Common myeloid progenitor, CD34-positive (primary cell): ENCODE measurements around the gene PCGF6.
A peak's percentile ranks its signal among the peaks of the same experiment; 100 is the strongest.
"Not testable (repeated sequence)": the region's sequence is repeated elsewhere in the genome, so short reads cannot be mapped to it uniquely, and the experiment has no call there.

ENCODE experiments used
- CTCF ChIA-PET: fragments of 350-600 bp; sonication (Branson Sonifier 250); formaldehyde crosslinking; loops from one replicate; lab custom pipeline; 2021; ENCODE audit warnings: antibody characterized with exemption; lab: Charles Lee
- POLR2A ChIA-PET: fragments of 350-600 bp; sonication (Branson Sonifier 250); formaldehyde crosslinking; loops from one replicate; lab custom pipeline; 2021; ENCODE audit warnings: antibody characterized with exemption; lab: Charles Lee
- DNase-seq, 3 donors: peaks; one replicate each; pipeline versions ENCODE4 v3.0.0 to v3.0.0-alpha.2; 2013
- H3K27ac ChIP-seq, 2 experiments: 1 replicate in 1 of 2; 2 replicates in 1 of 2; pipeline ENCODE4 v1.7.0; 2013; ENCODE audit warnings: inconsistent platforms in 2 of 2, low read length in 2 of 2, mild to moderate bottlenecking in 2 of 2, low read depth in 1 of 2, moderate library complexity in 1 of 2; ENCODE audit not compliant: severe bottlenecking in 2 of 2, insufficient read depth in 1 of 2, poor library complexity in 1 of 2
- H3K27me3 ChIP-seq, 5 experiments: replicated peaks in 2 of 5; 1 replicate in 3 of 5; 2 replicates in 2 of 5; pipeline versions ENCODE4 v1.6.1 to v1.7.0; 2013; ENCODE audit warnings: low read length in 4 of 5, mild to moderate bottlenecking in 2 of 5, moderate library complexity in 2 of 5, inconsistent platforms in 1 of 5; ENCODE audit not compliant: insufficient read depth in 5 of 5, control insufficient read depth in 4 of 5
- H3K36me3 ChIP-seq, 4 experiments: 1 replicate in 2 of 4; 2 replicates in 2 of 4; pipeline versions ENCODE4 v1.6.1 to v1.7.0; 2013; ENCODE audit warnings: low read length in 3 of 4, control low read depth in 1 of 4, mild to moderate bottlenecking in 1 of 4; ENCODE audit not compliant: control insufficient read depth in 4 of 4, insufficient read depth in 4 of 4
- H3K4me1 ChIP-seq, 4 experiments: 1 replicate in 3 of 4; 2 replicates in 1 of 4; pipeline versions ENCODE4 v1.6.1 to v1.7.1; 2013; ENCODE audit warnings: low read length in 3 of 4, mild to moderate bottlenecking in 3 of 4, control low read depth in 1 of 4, inconsistent platforms in 1 of 4, moderate library complexity in 1 of 4; ENCODE audit not compliant: control insufficient read depth in 4 of 4, insufficient read depth in 4 of 4; ENCODE audit errors: control extremely low read depth in 1 of 4
- H3K4me3 ChIP-seq, 7 experiments: 1 replicate in 4 of 7; 2 replicates in 3 of 7; pipeline versions ENCODE4 v1.5.1 to v1.7.0; 2013; ENCODE audit warnings: mild to moderate bottlenecking in 7 of 7, low read length in 6 of 7, moderate library complexity in 6 of 7, inconsistent platforms in 2 of 7, low read depth in 2 of 7, control low read depth in 1 of 7; ENCODE audit not compliant: insufficient read depth in 4 of 7, control insufficient read depth in 1 of 7; ENCODE audit errors: extremely low read depth in 1 of 7
- H3K9me3 ChIP-seq, 5 experiments: 1 replicate in 4 of 5; 2 replicates in 1 of 5; pipeline versions ENCODE4 v1.6.1 to v1.7.1; 2013; ENCODE audit warnings: low read length in 4 of 5, mild to moderate bottlenecking in 2 of 5, inconsistent platforms in 1 of 5, low read depth in 1 of 5, moderate library complexity in 1 of 5; ENCODE audit not compliant: control insufficient read depth in 4 of 5, insufficient read depth in 2 of 5; ENCODE audit errors: control extremely low read depth in 1 of 5
- WGBS: methylation state at CpG from one replicate; pipeline ENCODE4 v1.1.5; 2013; ENCODE audit not compliant: insufficient coverage; 5-methylcytosine and 5-hydroxymethylcytosine counted together

The PCGF6 gene

GRCh38 chr10:103382769-103383168, 31.8 kb upstream of the PCGF6 start:
- H3K4me3 ChIP-seq, result no peak overlapping the region
- H3K27ac ChIP-seq, result no peak overlapping the region
- H3K27me3 ChIP-seq, result no peaks in the 10 kb centered on the region
- no peaks in the 10 kb centered on the region for H3K9me3 ChIP-seq
- H3K36me3 ChIP-seq, result peaks cover 7 to 40% (median 24%) of the 10 kb centered on the region in 4 experiments
- 100% methylated on average over 1 of the region's 5 CpGs for WGBS
- no peaks in the 10 kb centered on the region for H3K4me1 ChIP-seq
- ChIA-PET CTCF (interaction anchor here (2.0 kb wide), 1 partner anchor 13 kb away, joined by 5 read pairs; the partner anchor contains the start of gene ATP5MK), POLR2A (no interaction called here)
- no peak for DNase-seq

GRCh38 chr10:103374263-103374662, 23.3 kb upstream of the PCGF6 start:
- POLR2A ChIA-PET, result no interaction called here
- Histone ChIP-seq H3K9me3 (no peaks in the 10 kb centered on the region), H3K27me3 (no peaks in the 10 kb centered on the region), H3K4me1 (peaks cover 0 to 7% (median 2%) of the 10 kb centered on the region in 4 experiments), H3K27ac (no peak overlapping the region), H3K36me3 (peaks cover 14 to 34% (median 23%) of the 10 kb centered on the region in 4 experiments), H3K4me3 (no peak overlapping the region)
- 100% methylated on average over 1 of the region's 5 CpGs for WGBS
- CTCF ChIA-PET, result no interaction called here
- no peak for DNase-seq

- no CpG with 5 or more reads among the region's 3 CpGs for WGBS
- no peaks in the 10 kb centered on the region for H3K9me3 ChIP-seq
- DNase-seq, result no peak
- peaks cover 12 to 30% (median 20%) of the 10 kb centered on the region in 4 experiments for H3K36me3 ChIP-seq
- H3K27me3 ChIP-seq, result no peaks in the 10 kb centered on the region
- H3K4me1 ChIP-seq, result peaks cover 0 to 13% (median 6%) of the 10 kb centered on the region in 4 experiments
- POLR2A ChIA-PET, result no interaction called here
- no peak overlapping the region for H3K4me3 ChIP-seq
- H3K27ac ChIP-seq, result no peak overlapping the region
- CTCF ChIA-PET, result no interaction called here
Measured at GRCh38 chr10:103373544-103373943, 22.6 kb upstream of the PCGF6 start.

- WGBS, result 0% methylated on average over 71 of the region's 81 CpGs
Measured at GRCh38 chr10:103367782-103368518, 17.0 kb upstream of the PCGF6 start, which contains the start of gene TAF5. TAF5 (plus strand) TSS chr10:103367976; CDS start chr10:103367990, 14 bp downstream.

GRCh38 chr10:103367379-103367781, 16.4 kb upstream of the PCGF6 start:
- CTCF ChIA-PET, result interaction anchor here (1.0 kb wide), 1 partner anchor 9 kb away, joined by 3 read pairs; no protein-coding TSS in a partner anchor
- DNase-seq, result peak in 1 of 3 donors; percentile 14
- POLR2A ChIA-PET, result interaction anchor here (1.1 kb wide), 1 partner anchor 14 kb away, joined by 3 read pairs; no protein-coding TSS in a partner anchor

More at GRCh38 chr10:103367782-103368518, 17.0 kb upstream of the PCGF6 start, which contains the start of gene TAF5:
- peaks cover 2 to 19% (median 7%) of the 10 kb centered on the region in 4 experiments for H3K4me1 ChIP-seq
- H3K9me3 ChIP-seq, result no peaks in the 10 kb centered on the region
- CTCF ChIA-PET, result interaction anchor here (1.0 kb wide), 2 partner anchors 9 to 63 kb away, joined by 3 read pairs; no protein-coding TSS in a partner anchor
- POLR2A ChIA-PET, result interaction anchor here (0.6 to 1.5 kb wide), 5 partner anchors 15 to 137 kb away, joined by 3 to 4 read pairs (median 3); partner anchors contain the start of genes ATP5MK, PCGF6 and PDCD11
- H3K27me3 ChIP-seq, result no peaks in the 10 kb centered on the region
- peaks cover 0 to 2% (median under 1%) of the 10 kb centered on the region in 4 experiments for H3K36me3 ChIP-seq
- H3K4me3 ChIP-seq, result peak within 1 kb of the TSS; percentile 55 to 98 (median 87)
- H3K27ac ChIP-seq, result peak within 1 kb of the TSS; percentile 40 to 73
- DNase-seq, result peak; percentile 96 to 97 (median 97)

GRCh38 chr10:103360791-103361190, 9.9 kb upstream of the PCGF6 start:
- H3K4me1 ChIP-seq, H3K27me3 ChIP-seq, H3K9me3 ChIP-seq, H3K27ac ChIP-seq, H3K4me3 ChIP-seq, CTCF ChIA-PET, H3K36me3 ChIP-seq, DNase-seq: not testable (repeated sequence)
- WGBS, result 98% methylated on average over 6 of the region's 9 CpGs
- POLR2A ChIA-PET, result interaction anchor here (0.8 kb wide), 1 partner anchor 35 kb away, joined by 3 read pairs; the partner anchor contains the start of genes ATP5MK and PDCD11

More at GRCh38 chr10:103367379-103367781, 16.4 kb upstream of the PCGF6 start:
- H3K27ac ChIP-seq, result peak overlapping the region in 1 of 2 experiments; percentile 73
- no peaks in the 10 kb centered on the region for H3K9me3 ChIP-seq
- H3K36me3 ChIP-seq, result peaks cover 0 to 2% (median 0%) of the 10 kb centered on the region in 4 experiments
- H3K27me3 ChIP-seq, result no peaks in the 10 kb centered on the region
- peak overlapping the region in 6 of 7 experiments; percentile 55 to 97 (median 86) for H3K4me3 ChIP-seq
- H3K4me1 ChIP-seq, result peaks cover 2 to 19% (median 7%) of the 10 kb centered on the region in 4 experiments
- WGBS, result no CpG with 5 or more reads among the region's 10 CpGs
